IMR-90 (cell line): ENCODE measurements around the gene TSSK2. TPM values are rescaled to one million over a fixed set of nuclear protein-coding genes. Genes with fewer than 3 reads are reported as not detected.
"Not testable (repeated sequence)": the region's sequence is repeated elsewhere in the genome, so short reads cannot be mapped to it uniquely, and the experiment has no call there.

Experiments used
- ATAC-seq: fragments of 200-7000 bp; cut with Tn5 transposase; 2 replicates; pipeline ENCODE4 v1.9.1; 2020; ENCODE audit warnings: low read depth, mild to moderate bottlenecking, moderate library complexity
- BruUV-seq: library from RNA; stranded (reverse); fragments of 400-500 nt; replicated peaks from 2 replicates; lab custom pipeline; 2021; lab: Mats Ljungman, UMichigan
- CTCF ChIA-PET: fragments of 300-600 bp; formaldehyde crosslinking; extraction: SDS; loops from one replicate; lab custom pipeline; 2021; ENCODE audit warnings: antibody characterized with exemption; lab: Yijun Ruan, JAX
- POLR2A ChIA-PET: fragments of 300-600 bp; sonication (Branson Sonifier 250); formaldehyde crosslinking; loops from one replicate; lab custom pipeline; 2022; ENCODE audit warnings: antibody characterized with exemption; ENCODE audit not compliant: unreplicated experiment; lab: Charles Lee
- DNase-seq: peaks from one replicate; pipeline ENCODE4 v3.0.0; 2013
- H2AFZ ChIP-seq: replicated peaks from 2 replicates; pipeline ENCODE3; 2013; ENCODE audit warnings: low read length, mild to moderate bottlenecking; ENCODE audit not compliant: poor library complexity
- H2AK5ac ChIP-seq: 2 replicates; pipeline ENCODE4 v1.6.1; 2013; ENCODE audit warnings: low read depth, low read length, inconsistent platforms
- H2AK9ac ChIP-seq: replicated peaks from 2 replicates; pipeline ENCODE3; 2013; ENCODE audit warnings: mild to moderate bottlenecking, low read depth, low read length, moderate library complexity; ENCODE audit not compliant: poor library complexity
- H2BK120ac ChIP-seq: 2 replicates; pipeline ENCODE4 v1.6.1; 2013; ENCODE audit warnings: low read depth, low read length, inconsistent platforms
- H2BK15ac ChIP-seq: 3 replicates; pipeline ENCODE4 v1.6.1; 2013; ENCODE audit warnings: low read depth, low read length, inconsistent platforms
- H2BK20ac ChIP-seq: 2 replicates; pipeline ENCODE4 v1.6.1; 2013; ENCODE audit warnings: low read depth, mild to moderate bottlenecking, inconsistent platforms, low read length, moderate library complexity
- H2BK5ac ChIP-seq: 2 replicates; pipeline ENCODE4 v1.6.1; 2013; ENCODE audit warnings: mild to moderate bottlenecking, low read depth, low read length, inconsistent platforms; ENCODE audit not compliant: poor library complexity, severe bottlenecking
- H3K14ac ChIP-seq: replicated peaks from 2 replicates; pipeline ENCODE4 v1.6.1; 2013; ENCODE audit warnings: low read depth, low read length, inconsistent platforms
- H3K18ac ChIP-seq: 2 replicates; pipeline ENCODE4 v1.6.1; 2013; ENCODE audit warnings: low read depth, low read length, control low read depth
- H3K23ac ChIP-seq: 2 replicates; pipeline ENCODE4 v1.6.1; 2013; ENCODE audit warnings: low read depth, low read length, inconsistent platforms
- H3K27ac ChIP-seq: 2 replicates; pipeline ENCODE4 v1.5.1; 2013; ENCODE audit warnings: mild to moderate bottlenecking, control low read depth, low read length; ENCODE audit not compliant: insufficient read depth
- H3K27me3 ChIP-seq: 2 replicates; pipeline ENCODE4 v1.6.1; 2013; ENCODE audit warnings: low read length; ENCODE audit not compliant: control insufficient read depth, insufficient read depth
- H3K36me3 ChIP-seq: 2 replicates; pipeline ENCODE4 v1.6.1; 2013; ENCODE audit warnings: low read length, mixed read lengths; ENCODE audit not compliant: control insufficient read depth, insufficient read depth
- H3K4ac ChIP-seq: 2 replicates; pipeline ENCODE4 v1.6.1; 2013; ENCODE audit warnings: low read depth, low read length, inconsistent platforms
- H3K4me1 ChIP-seq: 2 replicates; pipeline ENCODE4 v1.6.1; 2013; ENCODE audit warnings: low read length, mixed read lengths; ENCODE audit not compliant: control insufficient read depth, insufficient read depth
- H3K4me2 ChIP-seq: 2 replicates; pipeline ENCODE4 v1.6.1; 2013; ENCODE audit warnings: low read depth, mild to moderate bottlenecking, control low read depth, low read length, moderate library complexity
- H3K4me3 ChIP-seq: 2 replicates; pipeline ENCODE4 v1.5.1; 2013; ENCODE audit warnings: low read depth, mild to moderate bottlenecking, control low read depth, low read length, moderate library complexity; ENCODE audit not compliant: insufficient read depth
- H3K56ac ChIP-seq: 2 replicates; pipeline ENCODE4 v1.6.1; 2013; ENCODE audit warnings: low read length, inconsistent platforms; ENCODE audit not compliant: insufficient read depth; ENCODE audit errors: extremely low read depth
- H3K79me1 ChIP-seq, 2 experiments: 2 replicates each; pipeline ENCODE4 v1.6.1; 2013; ENCODE audit warnings: low read length in 2 of 2, inconsistent platforms in 1 of 2, low read depth in 1 of 2
- H3K9ac ChIP-seq: 2 replicates; pipeline ENCODE4 v1.6.1; 2013; ENCODE audit warnings: low read depth, low read length, control low read depth
- H3K9me1 ChIP-seq: 2 replicates; pipeline ENCODE4 v1.6.1; 2013; ENCODE audit warnings: low read length, inconsistent platforms; ENCODE audit not compliant: insufficient read depth
- H3K9me3 ChIP-seq: 2 replicates; pipeline ENCODE4 v1.6.1; 2013; ENCODE audit warnings: low read length; ENCODE audit not compliant: control insufficient read depth, insufficient read depth
- H4K20me1 ChIP-seq: 2 replicates; pipeline ENCODE4 v1.6.1; 2013; ENCODE audit warnings: low read length, inconsistent platforms; ENCODE audit not compliant: insufficient read depth
- H4K5ac ChIP-seq: 2 replicates; pipeline ENCODE4 v1.6.1; 2013; ENCODE audit warnings: mild to moderate bottlenecking, low read depth, low read length, control low read depth
- H4K8ac ChIP-seq, 2 experiments: 2 replicates each; pipeline ENCODE4 v1.6.1; 2013; ENCODE audit warnings: low read depth in 2 of 2, low read length in 2 of 2, control low read depth in 1 of 2, inconsistent platforms in 1 of 2
- H4K91ac ChIP-seq: 2 replicates; pipeline ENCODE4 v1.6.1; 2013; ENCODE audit warnings: low read depth, low read length, inconsistent platforms; ENCODE audit not compliant: insufficient read depth
- WGBS, 2 experiments: methylation state at CpG; one replicate each; pipeline versions ENCODE4 v1.1.5 to v1.1.7; 2013; ENCODE audit warnings: missing lambda C conversion rate in 2 of 2; ENCODE audit not compliant: insufficient read length in 1 of 2; ENCODE audit errors: extremely low coverage in 2 of 2; 5-methylcytosine and 5-hydroxymethylcytosine counted together
- dilution Hi-C: fragments of 300-500 bp; cut with HindIII; formaldehyde crosslinking; loops from one replicate; pipeline ENCODE4 v1.14.3; 2018; ENCODE audit warnings: low sequenced_read_pairs; ENCODE audit not compliant: unreplicated experiment
- in situ Hi-C: fragments of 300-500 bp; cut with MboI; formaldehyde crosslinking; loops from 3 replicates; pipeline ENCODE4 v1.14.3; 2019; ENCODE audit warnings: low sequenced_read_pairs, inconsistent platforms, mixed read lengths
- intact Hi-C: fragments of 100-400 bp; cut with micrococcal nuclease; formaldehyde crosslinking; loops from 2 replicates; pipeline ENCODE4 v1.10.0; 2022
- polyA plus RNA-seq, 3 experiments: library from polyadenylated mRNA; depleted of rRNA; stranded (reverse); fragments of >200 nt; gene quantifications; 2 replicates each; pipeline ENCODE4 v1.2.3, GENCODE V29; 2012; ENCODE audit warnings: low replicate concordance in 1 of 3
- total RNA-seq: library from RNA; depleted of rRNA; stranded (reverse); fragments of >200 nt; gene quantifications from 2 replicates; pipeline ENCODE4 v1.2.3, GENCODE V29; 2012

TSSK2 gene
- total and polyA plus RNA-seq, 2 of the 4 experiments (the other 2 are of a cell fraction): not detected

GRCh38 chr22:19084126-19084525, 47.0 kb upstream of the TSSK2 start:
- H4K91ac ChIP-seq, H3K4ac ChIP-seq, H2AK5ac ChIP-seq, H3K27ac ChIP-seq, H3K4me1 ChIP-seq, intact Hi-C loops, H2BK5ac ChIP-seq, H3K9me3 ChIP-seq, H3K56ac ChIP-seq, H3K9ac ChIP-seq, H2BK15ac ChIP-seq, DNase-seq, CTCF ChIA-PET, dilution Hi-C loops, H3K4me2 ChIP-seq, ATAC-seq, H3K18ac ChIP-seq, H2BK20ac ChIP-seq, H4K8ac ChIP-seq, H2AFZ ChIP-seq, H3K4me3 ChIP-seq, H3K27me3 ChIP-seq, H3K23ac ChIP-seq, H3K14ac ChIP-seq, POLR2A ChIA-PET, H4K5ac ChIP-seq, H2BK120ac ChIP-seq, in situ Hi-C loops, H2AK9ac ChIP-seq, BruUV-seq: not testable (repeated sequence)
- H3K79me1 ChIP-seq: peaks cover 9 to 45% of the 10 kb centered on the region in 2 experiments; a peak in 3 of 4 replicates
- peaks cover 32% of the 10 kb centered on the region for H4K20me1 ChIP-seq
- H3K36me3 ChIP-seq: peaks cover 17% of the 10 kb centered on the region
- WGBS, 2 experiments: no CpG with 5 or more reads among the region's 30 CpGs
- H3K9me1 ChIP-seq: peaks cover 14% of the 10 kb centered on the region

GRCh38 chr22:19084586-19084985, 46.5 kb upstream of the TSSK2 start:
- Histone ChIP-seq H3K36me3 (peaks cover 18% of the 10 kb centered on the region), H3K9me1 (peaks cover 15% of the 10 kb centered on the region), H3K79me1 (peaks cover 9 to 49% of the 10 kb centered on the region in 2 experiments; a peak in 3 of 4 replicates), H4K20me1 (peaks cover 32% of the 10 kb centered on the region)
- ATAC-seq, BruUV-seq, H3K4me3 ChIP-seq, POLR2A ChIA-PET, H4K91ac ChIP-seq, H3K27me3 ChIP-seq, H3K23ac ChIP-seq, H2BK120ac ChIP-seq, H3K27ac ChIP-seq, H3K18ac ChIP-seq, H3K9me3 ChIP-seq, H3K56ac ChIP-seq, H4K8ac ChIP-seq, H3K4me2 ChIP-seq, H2AFZ ChIP-seq, DNase-seq, H2AK9ac ChIP-seq, H4K5ac ChIP-seq, intact Hi-C loops, in situ Hi-C loops, H3K14ac ChIP-seq, H3K4ac ChIP-seq, H2AK5ac ChIP-seq, H2BK5ac ChIP-seq, H2BK20ac ChIP-seq, dilution Hi-C loops, H3K9ac ChIP-seq, H3K4me1 ChIP-seq, H2BK15ac ChIP-seq: not testable (repeated sequence)
- WGBS, 2 experiments: no CpG with 5 or more reads among the region's 32 CpGs
- CTCF ChIA-PET: interaction anchor here (0.9 to 1.0 kb wide), 2 partner anchors 10 to 12 kb away, joined by 4 read pairs; no protein-coding TSS in a partner anchor
